HG03558 (cell line): ENCODE data around the gene LRRC8D.
A peak's percentile ranks its signal among the peaks of the same experiment; 100 is the strongest.

Source experiments
- ATAC-seq: cut with Tn5 transposase; IDR thresholded peaks from one replicate; pipeline ENCODE4 v1.9.1; 2021; ENCODE audit warnings: moderate number of reproducible peaks; ENCODE audit not compliant: unreplicated experiment; ENCODE audit errors: extremely low read depth

Gene LRRC8D

DNA sequence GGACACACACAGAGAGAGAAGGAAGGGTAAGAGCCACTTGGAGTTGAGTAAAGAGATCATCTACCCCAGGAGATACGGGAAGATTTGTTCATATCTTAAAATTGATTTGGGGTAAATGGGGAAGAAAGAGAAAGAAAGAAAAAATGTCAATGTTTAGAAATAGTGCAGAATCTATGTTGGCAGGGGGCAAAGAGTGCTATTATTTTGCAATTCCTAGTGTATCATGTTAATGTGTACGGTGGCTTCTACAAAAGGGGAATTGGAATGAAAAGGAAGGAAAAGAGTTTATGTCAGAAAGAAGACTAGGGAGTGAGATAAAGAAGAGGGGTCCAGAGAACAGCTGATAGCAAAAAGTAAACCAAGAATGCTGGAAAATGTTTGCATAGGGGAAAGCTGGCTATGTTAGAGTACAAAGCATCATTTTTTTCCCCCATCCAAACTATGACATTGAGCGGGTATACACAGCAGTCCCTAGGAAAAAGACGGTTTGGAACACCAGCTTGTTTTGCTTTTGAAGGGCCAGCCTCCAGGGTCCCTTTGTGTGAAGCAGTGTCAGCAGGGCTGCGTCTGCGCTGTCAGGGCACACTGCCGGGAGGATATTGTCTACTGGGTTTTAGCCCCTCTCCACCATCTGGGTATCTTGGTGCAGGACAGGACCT is 10.8 kb downstream of the LRRC8D start:
- no peak for ATAC-seq

DNA sequence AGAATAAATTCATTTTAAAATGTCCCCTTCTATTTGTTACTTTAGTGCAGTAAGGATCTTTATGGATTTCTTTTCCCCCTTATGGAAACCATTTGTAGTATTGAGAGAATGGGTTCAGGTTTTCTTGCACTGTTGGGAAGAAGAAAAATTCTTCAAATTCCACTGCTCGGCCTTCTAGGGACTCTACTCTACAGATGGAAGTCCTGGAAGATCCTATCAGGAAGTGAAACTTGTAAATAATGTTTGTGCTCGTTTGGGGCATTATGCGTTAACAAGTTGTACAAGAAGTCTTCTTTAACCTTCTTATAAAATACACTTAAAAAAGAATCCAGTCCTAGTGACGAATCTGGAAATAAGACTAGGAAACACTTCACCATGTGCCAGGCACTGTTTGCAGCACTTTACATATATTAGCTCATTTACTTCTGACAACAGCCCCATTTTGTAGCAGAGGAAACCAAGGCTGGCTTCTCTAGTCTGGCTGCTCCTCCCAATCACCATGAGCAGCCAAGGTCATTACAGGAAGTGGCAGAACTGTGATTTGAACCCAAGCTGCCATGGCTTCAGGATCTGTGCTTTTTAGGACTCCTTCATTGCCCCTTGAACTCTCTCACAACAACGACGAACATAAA is 11.8 kb downstream of the LRRC8D start:
- no peak for ATAC-seq

DNA sequence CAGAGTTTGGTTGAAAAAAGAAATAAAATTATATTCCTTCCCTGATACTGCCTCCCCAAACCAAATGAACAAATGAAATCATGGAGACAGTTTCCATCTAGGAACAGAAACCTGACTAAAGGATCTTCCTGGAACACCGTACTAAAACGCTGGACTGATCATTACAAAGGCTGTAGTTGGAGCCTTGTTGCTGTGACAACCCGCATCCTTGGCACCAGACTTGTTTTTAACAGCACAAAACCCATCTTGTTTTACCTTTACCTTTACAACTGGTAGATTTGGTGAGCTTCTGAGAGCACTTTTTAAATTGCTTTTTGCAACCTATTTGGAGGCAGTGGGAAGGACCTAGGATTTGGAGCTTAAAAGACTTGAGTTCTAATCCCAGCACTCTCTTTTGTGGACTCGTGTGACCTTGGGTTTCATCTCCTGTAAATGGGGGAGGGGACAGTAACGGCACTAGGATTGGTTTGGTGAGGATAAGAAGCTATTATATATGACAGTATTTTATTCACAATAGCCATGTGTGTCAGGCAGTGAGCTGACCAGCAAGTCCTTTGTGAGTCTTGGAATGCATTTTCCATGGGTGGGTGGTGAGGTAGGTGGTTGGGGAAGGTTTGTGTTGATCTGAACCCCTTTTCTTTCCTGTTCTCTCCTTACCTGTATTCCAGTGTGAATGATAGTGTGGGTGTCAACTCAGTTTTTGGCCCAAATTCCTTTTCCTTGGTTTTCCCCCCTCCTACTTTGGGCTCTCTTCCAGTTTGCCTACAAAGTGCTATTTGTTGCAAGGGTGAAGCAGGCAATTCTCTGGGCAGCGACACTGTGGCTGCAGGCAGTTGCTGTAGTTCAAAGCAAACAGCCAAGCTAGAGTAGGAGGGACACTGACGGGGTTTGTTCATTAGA is 12.6 kb downstream of the LRRC8D start:
- ATAC-seq = no peak

DNA sequence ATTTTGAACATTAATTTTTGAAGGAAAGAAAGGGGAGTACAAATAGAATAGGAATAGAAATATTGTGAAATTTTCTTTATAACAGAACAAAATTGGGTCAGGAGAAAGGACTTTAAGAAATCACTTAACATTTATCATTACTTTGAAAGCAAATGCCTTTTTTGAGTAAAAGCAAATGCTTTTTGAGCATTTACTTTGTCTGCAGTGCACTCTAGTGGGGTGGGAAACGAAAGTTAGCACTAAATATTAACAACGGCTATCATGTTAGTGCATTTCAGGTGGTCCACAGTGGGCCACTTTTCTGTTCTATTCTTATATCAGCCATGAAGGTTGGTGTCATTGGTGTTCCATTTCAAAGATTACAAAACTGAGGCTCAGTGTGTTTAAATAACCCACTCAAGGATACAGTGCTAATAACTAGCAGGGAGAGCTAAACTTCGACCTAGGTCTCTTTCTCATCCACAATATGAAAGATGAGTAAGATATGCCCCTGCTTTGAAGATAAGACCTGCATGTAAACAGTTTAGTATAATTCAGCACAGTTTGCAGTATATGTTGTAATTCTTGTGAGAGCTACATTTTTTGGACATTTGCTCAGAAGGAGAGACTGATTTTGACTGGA is 13.4 kb downstream of the LRRC8D start:
- no peak for ATAC-seq

DNA sequence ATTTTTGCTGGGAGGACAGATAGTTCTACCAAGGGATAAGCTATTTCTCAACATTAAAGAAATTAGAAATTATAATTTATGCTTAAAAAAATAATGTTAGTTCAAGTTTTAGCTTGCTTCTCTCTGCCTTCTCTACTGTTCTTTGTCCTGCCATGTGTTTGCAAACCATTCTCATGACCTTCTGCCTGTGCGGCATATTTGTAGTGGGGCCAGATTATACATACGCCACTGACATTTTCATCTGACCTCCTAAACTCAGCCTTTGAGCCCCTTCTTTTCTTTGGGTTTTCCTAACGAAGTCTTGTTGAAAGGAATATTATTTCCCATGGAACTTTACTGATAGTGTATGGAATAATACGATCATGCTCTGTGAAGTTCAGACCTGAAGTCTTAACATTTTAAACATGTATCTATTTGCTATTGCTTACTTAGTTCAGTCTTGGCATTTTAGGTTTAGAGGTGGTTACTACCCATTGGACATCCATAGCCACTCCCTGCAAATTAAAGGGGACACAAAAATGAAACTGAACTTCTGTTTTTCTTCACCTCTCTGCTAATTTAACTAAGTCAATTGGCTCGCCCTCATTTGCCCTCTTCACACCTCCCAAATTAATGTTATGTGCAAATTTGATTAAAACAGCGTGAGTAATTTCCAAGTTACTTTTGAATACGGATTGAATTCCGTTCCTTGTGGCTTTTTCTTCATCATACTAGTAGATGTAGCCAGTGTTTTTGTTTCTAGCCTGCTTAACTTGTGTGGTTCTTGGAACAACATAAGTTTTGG is 15.6 kb downstream of the LRRC8D start:
- no peak for ATAC-seq

DNA sequence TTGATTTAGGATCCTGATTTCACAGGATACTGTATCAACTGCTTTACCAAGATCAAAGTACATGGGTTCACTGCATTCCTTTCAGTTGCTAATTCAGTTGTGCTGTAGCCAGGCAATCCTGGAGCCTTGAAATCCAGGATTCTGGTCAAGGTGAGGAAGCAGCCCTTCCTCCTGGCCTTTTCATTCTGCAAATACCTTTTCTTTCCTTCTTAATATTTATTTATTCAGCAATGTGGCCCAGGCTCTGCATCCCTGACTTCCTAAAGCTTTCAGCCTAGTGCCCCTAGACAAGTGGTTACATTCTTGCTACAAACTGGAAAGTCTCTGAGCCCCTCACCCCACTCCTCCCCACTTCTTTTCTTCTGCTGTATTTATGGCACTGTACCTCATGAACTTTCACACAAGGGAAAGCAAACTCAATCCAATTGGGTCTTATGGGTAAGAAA is 16.2 kb downstream of the LRRC8D start:
- ATAC-seq = no peak

DNA sequence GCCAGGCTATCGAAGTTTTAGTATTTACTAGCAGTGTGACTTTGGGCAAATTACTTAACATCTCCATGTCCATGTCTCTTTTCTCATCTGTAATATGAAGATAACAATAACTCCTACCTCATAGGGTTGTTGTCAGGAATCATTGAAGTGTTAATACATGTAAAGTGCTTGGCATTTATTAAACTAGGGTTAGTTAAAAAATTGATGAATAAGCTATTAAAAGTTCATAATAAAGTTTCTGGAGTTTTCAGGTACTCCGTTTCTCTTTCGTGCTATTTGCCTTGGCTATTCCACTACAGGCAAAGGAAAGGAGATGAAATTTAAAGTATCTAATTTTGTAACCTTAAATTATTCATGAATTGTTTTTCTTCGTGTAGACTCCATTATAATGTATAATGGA is 16.7 kb downstream of the LRRC8D start:
- ATAC-seq = no peak

DNA sequence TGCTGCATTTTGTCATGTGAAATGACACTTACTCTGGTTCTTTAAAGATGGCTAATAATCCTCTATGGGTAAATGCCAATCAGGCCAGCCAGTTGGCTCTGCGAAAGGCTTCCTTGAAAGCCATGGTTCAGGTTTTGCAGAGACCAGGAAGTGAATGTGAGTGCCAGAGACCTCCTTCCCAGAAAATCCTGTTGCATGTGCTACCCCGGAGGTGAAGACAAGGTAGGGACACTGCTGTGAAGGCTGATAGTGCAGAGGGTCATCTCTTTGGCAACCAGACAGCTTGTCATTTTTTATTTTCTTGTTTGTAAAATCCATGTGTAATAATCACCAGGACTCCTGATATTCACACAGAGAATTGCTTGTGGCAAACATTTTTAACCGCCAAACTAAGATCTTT is 18.7 kb downstream of the LRRC8D start:
- no peak for ATAC-seq

DNA sequence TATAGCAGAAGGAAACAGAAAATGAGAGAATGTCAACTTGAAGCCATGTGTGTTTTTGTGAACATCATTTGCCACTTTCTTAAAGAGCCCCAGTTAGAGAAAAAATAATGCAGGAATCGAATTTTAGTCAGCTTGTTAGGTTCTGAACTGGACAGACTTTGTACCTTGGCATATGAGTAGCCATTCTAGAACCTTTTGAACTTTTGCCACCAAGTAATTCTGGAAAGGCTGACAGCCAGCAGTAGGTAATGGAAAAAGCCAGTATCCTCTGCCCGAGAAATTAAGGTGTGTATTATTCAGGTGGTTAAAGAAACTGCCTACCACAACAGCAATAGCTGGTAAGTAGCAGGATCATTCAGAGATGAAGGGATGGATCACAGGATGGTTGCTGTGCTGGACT is 20.7 kb downstream of the LRRC8D start:
- ATAC-seq = no peak

DNA sequence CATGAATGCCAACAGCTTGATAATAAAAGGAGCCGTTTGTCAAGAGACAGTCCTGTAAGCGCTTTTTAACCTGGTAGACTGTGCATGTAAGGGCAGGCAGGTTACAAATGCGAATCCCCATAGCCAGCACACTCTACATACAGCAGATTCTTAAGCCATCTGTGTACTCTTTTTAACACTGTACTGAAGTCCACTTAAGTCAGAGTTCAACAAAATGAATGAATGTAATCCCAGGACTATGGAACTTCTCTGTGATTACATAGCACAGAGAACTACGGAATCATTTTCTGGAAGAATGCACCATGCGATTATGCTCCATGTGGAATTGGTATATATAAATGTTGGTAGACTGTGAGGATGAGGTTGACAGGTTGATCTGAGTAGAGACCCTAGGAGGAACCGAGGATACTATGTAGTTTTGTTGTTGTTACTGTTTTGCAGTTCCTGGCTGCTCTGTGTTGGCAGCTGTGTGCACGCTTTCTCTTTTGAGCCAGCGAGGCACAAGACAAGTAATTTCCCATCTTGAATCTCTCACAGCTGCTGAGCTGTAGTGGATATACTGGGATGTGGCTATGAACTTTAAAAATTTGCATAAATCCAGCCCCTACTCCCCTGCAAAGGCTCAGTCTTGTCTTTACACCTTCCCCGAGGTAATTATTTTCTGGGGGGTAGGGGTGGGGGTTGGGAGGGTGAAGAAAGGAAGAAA is 21.9 kb downstream of the LRRC8D start:
- peak; percentile 25 for ATAC-seq

DNA sequence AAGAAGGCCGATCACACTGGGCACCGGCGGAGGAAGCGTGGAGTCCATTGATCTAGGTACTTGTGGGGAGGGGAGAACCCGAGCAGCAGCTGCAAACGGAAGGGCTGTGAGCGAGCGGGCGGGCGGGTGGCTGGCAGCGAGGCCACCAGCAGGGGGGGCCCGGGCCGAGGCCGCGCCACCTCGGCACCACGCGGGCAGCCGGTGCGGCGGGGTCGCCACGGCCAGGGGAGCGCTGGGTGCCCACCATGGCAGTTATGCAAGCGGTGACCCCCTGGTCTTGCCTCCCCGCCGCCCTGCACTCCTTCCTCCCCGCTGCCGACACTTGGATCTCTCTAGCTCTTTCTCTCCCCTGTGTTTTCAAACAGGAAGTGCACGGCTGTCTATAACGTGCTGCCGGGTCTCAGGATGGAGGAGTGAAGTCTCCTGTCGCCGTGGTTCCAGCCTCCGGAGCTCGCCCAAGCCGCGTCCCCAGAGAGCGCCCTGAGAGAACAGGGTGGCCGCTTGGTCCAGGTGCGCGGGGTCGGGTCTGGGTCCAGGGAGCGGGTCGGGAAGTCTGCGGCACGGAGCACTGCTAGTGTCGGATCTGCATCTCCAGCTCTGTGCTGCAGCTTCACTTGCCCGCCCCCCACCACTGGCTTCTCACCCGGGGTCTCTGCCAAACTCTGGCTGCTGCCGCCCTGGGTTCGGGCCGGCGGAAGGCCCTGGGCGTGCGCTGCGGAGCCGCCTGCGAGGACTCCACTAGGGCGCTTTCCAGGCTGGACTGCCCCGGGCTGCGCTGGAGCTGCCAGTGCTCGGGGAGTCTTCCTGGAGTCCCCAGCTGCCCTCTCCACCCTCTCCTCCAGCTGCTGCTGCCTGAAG is 22.7 kb downstream of the LRRC8D start:
- peak; percentile 49 for ATAC-seq

DNA sequence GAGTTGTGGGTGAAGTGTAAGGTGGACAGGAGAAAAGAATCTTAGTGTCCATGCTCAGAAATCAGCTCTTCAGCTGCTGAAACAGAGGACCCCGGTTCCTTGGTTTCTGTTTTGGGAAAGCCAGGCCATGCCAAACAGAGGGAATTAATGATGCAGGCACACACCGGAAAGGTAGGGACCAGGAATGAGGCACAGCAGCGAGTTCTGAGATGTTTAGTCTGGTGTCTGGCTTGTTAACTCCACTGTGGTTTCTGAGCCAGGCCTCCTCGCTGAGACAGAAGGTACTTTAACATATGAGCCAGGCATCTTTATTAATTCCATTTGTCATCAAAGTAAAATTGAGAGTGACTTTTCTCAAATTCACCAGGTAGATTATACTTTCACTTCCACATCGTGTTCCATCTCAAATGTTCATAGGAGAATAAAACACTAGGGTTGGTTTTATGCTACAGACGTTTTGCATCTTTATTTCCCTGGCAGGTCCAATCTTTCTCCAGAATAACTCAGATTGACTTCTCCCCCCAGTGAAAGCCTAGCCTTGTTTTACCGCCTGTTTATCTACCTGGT is 23.5 kb downstream of the LRRC8D start:
- ATAC-seq = no peak

DNA sequence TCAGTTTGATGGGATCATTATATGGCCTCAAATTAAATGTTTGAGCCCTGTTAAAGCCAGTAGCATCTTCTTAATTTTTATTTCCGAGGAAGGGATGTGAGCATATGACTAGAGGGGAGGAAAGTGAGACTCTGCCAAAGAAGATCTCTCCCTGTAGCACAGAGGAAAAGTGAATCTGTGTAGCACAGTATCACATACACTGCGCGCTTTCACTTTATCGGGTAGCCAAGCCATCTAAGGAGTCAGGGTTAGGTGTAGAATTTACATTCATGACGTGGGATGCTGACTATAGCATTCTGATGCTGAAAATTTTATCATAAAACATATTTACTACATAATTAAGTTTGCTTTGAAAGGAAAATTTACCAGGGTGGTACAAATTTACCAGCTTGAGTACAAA is 24.0 kb downstream of the LRRC8D start:
- no peak for ATAC-seq

DNA sequence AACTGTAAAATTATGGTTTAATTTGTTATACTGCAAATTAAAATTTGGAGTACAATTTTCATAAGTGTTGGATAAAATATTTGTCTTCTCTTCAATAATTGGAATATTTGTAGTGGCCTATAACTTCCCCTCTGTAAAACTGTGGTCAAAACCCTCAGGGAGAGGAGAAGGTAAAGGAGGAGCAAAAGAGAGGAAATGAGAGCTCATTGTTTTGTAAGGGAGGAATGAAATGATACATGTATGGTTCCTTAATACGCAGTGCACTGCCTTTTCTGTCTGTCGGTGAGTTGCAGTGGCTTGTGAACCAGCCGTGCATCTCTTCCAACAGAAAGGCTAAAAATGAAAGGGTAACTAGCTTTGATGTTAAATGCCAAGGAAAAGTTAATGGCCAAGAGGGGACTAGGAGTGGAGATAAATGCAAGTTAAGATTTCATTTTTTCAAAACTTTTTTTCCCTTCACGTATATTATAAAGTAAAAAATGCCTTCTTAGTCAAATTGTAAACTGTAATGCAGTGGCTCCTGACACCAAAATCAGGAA is 26.4 kb downstream of the LRRC8D start:
- no peak for ATAC-seq

DNA sequence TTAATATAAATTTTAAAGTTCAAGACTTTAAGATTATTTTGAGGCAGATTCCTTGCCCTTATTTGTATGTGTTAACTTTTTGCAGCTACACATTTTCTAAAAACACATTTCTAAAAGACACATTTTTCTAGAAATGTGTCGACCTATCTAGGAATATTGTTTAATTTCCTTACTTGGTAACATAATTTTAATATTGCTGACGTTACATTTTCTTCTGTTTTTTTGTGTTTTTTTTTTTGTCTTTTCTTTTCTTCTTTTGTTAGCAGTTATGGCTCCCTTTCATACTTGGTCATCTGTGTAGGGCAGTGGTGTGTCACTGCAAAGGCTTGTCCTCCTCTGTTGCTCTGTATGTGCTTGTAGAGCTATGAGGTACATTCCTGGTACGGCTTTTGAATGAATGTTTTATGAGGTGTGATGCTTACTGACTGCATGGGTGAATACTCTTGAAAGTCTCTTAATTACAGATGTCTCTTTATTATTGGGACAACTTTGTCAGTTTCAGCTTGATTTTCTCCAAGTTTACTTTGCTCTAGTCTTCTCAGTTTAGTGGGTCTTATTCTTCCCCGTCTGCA is 30.1 kb downstream of the LRRC8D start:
- ATAC-seq = no peak

DNA sequence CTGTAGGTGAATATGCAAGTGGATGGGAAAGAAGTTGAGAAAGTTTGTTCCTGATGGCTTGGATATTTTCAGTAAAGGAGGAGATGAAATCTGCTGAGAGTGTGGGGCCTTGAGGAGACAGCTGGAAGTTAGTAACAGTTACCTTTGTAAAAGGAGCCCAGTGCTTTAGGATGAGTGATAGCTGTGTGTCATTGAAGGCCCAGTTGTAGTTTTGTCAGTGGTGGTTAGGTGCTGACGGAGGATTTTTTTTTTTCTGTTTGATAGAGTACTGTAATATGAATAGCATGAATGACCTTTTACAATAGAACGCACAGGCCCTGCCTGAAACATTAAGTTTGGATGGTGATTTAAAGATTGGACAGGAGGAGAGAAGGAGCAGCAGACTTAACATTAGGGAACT is 33.3 kb downstream of the LRRC8D start:
- ATAC-seq = no peak

DNA sequence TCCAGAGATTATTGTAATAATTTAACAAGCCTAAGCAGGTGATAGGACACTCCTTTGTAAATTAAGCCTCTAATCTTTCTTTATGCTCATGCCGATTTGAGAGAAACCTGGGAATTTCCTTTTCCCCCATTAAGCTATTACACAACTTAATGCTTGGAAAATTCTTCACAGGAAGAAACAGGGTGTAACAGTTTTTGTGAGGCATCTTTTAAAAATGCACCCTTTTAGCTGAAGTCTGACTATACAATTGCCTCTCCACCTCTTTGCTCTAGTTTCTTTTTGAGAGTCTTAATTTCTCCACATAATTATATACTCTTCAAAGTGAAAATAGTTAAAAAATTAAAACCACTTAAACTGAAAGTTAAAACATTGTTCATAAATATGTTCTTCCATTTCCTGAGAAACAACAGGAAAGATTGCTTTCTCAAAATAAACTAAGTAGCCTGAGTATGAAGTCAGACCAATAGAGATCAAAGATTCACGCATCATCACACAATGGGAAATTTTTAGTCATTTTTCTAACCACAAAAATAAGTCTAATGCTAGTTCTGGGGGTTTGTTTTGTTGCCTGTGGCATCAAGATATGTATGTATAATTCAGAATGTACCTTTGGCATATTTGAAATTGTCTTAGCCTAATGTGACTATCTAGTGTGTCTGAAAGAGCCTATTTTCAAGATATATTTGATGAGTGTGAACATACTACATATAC is 34.7 kb downstream of the LRRC8D start:
- ATAC-seq = peak; percentile 62
